Tibial artery (tissue), 4 donors: Measurements from ENCODE around the gene CAPN5.

Experiments
- DNase-seq, 2 donors: peaks; one replicate each; pipeline ENCODE4 v3.0.0-alpha.2; 2019
- H3K27ac ChIP-seq, 2 donors: fragments of 200-600 bp; sonication (generic) in 1 of 2; 1 replicate in 1 of 2; 2 replicates in 1 of 2; pipeline ENCODE4 v1.5.1; 2018 to 2019; ENCODE audit warnings: mild to moderate bottlenecking in 1 of 2
- H3K27me3 ChIP-seq, 2 donors: fragments of 200-600 bp; sonication (generic) in 1 of 2; one replicate each; pipeline versions ENCODE4 v1.5.1 to v1.6.0; 2016 to 2019
- H3K36me3 ChIP-seq, 3 donors: fragments of 200-600 bp; sonication (generic) in 2 of 3; one replicate each; pipeline ENCODE4 v1.5.1; 2016 to 2019; ENCODE audit warnings: mild to moderate bottlenecking in 2 of 3
- H3K4me1 ChIP-seq, 4 donors: fragments of 200-600 bp; sonication (generic) in 2 of 4; 1 replicate in 3 of 4; 2 replicates in 1 of 4; pipeline ENCODE4 v1.5.1; 2016 to 2019
- H3K4me3 ChIP-seq, 2 donors: fragments of 200-600 bp; sonication (generic) in 1 of 2; 1 replicate in 1 of 2; 2 replicates in 1 of 2; pipeline ENCODE4 v1.5.1; 2018 to 2019; ENCODE audit warnings: mild to moderate bottlenecking in 2 of 2
- H3K9me3 ChIP-seq, 3 donors: fragments of 200-600 bp; sonication (generic) in 1 of 3; one replicate each; pipeline ENCODE4 v1.5.1; 2016 to 2019
- intact Hi-C: fragments of 100-400 bp; cut with DNase I; formaldehyde crosslinking; loops from one replicate; pipeline ENCODE4 v1.15.0; 2023; ENCODE audit warnings: low total_unique reads
- TF ChIP-seq, protein P1 (sequence below), 2 experiments: fragments of 200-600 bp in 1 of 2; fragments of 450-650 bp in 1 of 2; IDR thresholded peaks; one replicate each; pipeline ENCODE4 v1.5.1; 2017 to 2019; ENCODE audit warnings: antibody characterized with exemption in 2 of 2, mild to moderate bottlenecking in 1 of 2, moderate library complexity in 1 of 2

Gene CAPN5

DNA sequence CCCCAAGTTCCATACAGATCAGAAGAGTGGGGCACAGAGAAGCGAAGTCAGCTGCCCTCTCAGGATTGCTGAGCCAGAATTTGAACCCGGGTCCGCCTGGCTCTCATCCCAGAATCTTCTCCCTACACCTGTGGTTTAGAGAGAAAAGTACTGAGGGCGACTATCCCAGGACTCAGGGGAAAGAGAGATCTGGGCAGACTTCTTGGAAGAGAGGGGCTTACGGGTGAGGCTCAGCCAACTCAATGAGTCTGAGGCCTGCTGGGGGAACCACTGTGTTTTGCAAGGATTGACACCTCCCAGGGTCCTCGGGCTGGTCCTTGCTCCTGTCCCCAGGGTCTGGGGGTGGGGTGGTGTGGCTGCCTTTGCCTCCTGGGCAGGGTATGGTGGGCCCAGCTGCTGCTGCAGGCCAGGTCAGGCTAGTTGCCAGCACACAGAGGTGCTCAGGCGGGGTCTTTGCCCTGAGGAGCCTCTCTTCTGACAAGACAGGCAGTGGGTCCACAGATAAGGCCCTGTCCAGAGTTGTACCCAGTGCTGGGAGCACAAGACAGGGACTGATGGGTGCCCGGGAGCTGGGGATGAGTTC is 1.2 kb downstream of the CAPN5 start:
- Histone ChIP-seq H3K9me3 (no peaks in the 10 kb centered on the region), H3K4me3 (peak overlapping the region; percentile 79 to 91), H3K27me3 (no peaks in the 10 kb centered on the region), H3K36me3 (no peaks in the 10 kb centered on the region), H3K4me1 (peaks cover 0 to 28% (median 18%) of the 10 kb centered on the region in 4 donors), H3K27ac (peak overlapping the region in 1 of 2 donors; percentile 90)
- DNase-seq = peak in 1 of 2 donors; percentile 54
- TF ChIP-seq, protein P1, sequence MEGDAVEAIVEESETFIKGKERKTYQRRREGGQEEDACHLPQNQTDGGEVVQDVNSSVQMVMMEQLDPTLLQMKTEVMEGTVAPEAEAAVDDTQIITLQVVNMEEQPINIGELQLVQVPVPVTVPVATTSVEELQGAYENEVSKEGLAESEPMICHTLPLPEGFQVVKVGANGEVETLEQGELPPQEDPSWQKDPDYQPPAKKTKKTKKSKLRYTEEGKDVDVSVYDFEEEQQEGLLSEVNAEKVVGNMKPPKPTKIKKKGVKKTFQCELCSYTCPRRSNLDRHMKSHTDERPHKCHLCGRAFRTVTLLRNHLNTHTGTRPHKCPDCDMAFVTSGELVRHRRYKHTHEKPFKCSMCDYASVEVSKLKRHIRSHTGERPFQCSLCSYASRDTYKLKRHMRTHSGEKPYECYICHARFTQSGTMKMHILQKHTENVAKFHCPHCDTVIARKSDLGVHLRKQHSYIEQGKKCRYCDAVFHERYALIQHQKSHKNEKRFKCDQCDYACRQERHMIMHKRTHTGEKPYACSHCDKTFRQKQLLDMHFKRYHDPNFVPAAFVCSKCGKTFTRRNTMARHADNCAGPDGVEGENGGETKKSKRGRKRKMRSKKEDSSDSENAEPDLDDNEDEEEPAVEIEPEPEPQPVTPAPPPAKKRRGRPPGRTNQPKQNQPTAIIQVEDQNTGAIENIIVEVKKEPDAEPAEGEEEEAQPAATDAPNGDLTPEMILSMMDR (IDR thresholded peaks at IDR 0.05) = no peak
- intact Hi-C loops = loop anchor here (10.0 kb wide), 2 partner anchors 283 to 623 kb away; partner anchors contain the start of genes EMSY and TSKU

DNA sequence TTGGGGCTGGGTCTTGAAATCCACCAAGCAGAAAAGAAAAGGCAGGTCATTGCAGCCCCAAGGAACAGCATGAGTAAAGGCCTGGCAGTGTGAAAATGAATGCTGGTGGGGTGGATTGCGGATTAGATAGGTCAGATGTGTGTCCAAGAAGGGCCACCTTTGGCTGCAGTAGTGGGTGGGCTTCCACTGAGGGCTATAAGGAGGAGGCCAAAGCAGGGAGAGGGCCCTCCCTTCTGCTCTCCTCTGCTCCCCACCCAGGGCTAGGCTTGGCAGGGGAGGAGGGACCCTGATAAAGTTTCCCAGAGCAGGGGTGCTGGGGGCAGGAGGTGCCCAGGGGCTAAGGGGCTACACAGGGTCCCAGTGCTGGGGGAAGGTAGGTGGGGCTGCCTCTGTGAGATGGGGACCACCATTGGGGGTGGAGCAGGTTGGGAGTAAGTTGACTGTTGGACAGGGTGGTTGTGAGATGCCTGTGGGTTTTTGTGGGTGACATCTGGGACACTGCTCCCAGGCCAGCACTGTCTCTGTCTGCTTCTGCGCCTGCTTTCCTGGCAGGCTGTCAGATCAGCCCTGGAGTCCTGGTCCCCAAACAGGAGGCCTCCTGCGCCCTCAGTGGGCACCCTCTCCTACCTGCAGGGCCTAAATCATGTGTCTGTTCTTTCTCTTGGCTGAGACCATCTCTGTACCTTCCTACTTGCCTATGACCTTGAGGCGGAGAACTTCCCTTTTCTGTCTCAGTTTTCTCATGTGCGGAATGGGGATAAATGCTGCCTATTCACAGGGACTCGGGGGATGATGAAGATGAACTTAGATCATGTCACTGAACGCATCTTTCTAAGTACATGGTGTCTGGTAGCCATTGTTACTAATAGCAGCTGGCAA is 1.9 kb downstream of the CAPN5 start:
- no peaks in the 10 kb centered on the region for H3K36me3 ChIP-seq
- TF ChIP-seq, protein P1 (IDR thresholded peaks at IDR 0.05) = no peak
- intact Hi-C loops = loop anchor here (10.0 kb wide), 2 partner anchors 284 to 624 kb away; partner anchors contain the start of genes EMSY and TSKU
- no peaks in the 10 kb centered on the region for H3K9me3 ChIP-seq
- no peaks in the 10 kb centered on the region for H3K27me3 ChIP-seq
- H3K4me1 ChIP-seq = peaks cover 0 to 35% (median 25%) of the 10 kb centered on the region in 4 donors
- DNase-seq = peak in 1 of 2 donors; percentile 53
- H3K27ac ChIP-seq = no peak overlapping the region
- H3K4me3 ChIP-seq = no peak overlapping the region

DNA sequence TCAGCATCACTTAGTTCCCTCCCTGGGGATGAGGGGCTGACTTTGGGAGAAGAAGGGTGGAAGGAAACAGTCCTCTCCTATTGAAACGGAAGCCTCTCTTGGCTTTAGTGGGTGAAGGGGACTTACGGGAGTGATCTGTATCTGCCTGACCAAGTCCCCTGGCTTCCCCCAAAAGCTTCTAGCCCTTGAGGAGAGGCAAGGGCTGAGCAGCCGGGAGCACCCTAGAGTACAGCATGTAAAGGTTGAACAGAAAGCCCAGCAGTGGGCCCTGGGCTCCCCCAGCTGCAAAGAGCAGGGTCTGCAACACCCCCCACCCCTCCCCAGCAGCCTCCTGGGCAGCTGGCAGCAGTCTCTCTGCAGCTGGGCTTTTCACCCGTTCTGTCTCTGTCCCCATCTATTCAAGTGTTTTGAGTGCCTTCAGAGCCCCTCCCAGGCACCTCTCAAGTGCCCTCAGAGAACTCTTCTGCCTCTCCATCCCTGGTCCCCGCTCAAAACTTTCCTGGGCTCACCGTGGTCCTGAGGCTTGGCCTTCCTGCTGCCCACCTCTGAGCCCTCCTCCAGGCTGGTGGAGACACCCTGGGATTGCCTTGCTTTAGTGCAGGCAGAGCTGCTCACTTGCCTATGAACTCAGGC is 2.7 kb downstream of the CAPN5 start:
- Histone ChIP-seq H3K36me3 (no peaks in the 10 kb centered on the region), H3K27ac (no peak overlapping the region), H3K9me3 (no peaks in the 10 kb centered on the region), H3K4me1 (peaks cover 0 to 43% (median 33%) of the 10 kb centered on the region in 4 donors), H3K4me3 (no peak overlapping the region), H3K27me3 (no peaks in the 10 kb centered on the region)
- TF ChIP-seq, protein P1 (IDR thresholded peaks at IDR 0.05) = no peak
- intact Hi-C loops = loop anchor here (10.0 kb wide), 2 partner anchors 285 to 625 kb away; partner anchors contain the start of genes EMSY and TSKU
- DNase-seq = peak in 1 of 2 donors; percentile 40

DNA sequence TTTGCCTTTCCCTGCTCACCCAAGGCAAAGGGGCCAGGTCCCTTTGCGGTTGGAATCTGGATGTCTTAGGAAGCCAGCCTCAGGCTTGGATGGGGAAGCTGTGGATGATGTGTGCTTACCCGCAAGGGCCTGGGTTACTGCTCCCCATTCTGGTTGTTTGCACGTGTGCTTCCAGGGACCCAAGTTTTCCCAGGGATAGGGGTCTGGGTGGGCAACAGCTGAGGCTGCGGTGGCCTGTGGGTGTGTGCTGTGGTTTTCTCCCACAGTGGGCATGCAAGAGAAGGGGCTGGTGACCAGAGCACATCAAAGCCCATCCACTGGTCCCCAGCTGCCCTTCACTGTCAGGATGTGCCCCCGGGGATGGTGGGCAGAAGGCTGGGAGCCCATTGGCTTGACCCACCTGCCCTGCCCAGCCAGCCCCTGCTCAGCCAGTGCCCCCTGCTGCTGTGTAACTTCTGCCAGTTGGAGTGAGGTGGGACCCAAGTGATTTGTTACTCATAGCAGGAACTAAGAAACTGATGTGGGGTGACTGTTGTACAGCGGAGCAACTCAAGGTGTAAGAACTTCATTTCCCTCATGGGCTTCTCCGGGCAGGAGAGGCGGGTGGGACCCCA is 3.3 kb downstream of the CAPN5 start:
- intact Hi-C loops = loop anchor here (10.0 kb wide), 2 partner anchors 285 to 625 kb away; partner anchors contain the start of genes EMSY and TSKU
- Histone ChIP-seq H3K36me3 (no peaks in the 10 kb centered on the region), H3K27ac (no peak overlapping the region), H3K27me3 (no peaks in the 10 kb centered on the region), H3K4me1 (peaks cover 0 to 47% (median 38%) of the 10 kb centered on the region in 4 donors), H3K9me3 (no peaks in the 10 kb centered on the region), H3K4me3 (no peak overlapping the region)
- DNase-seq = peak in 1 of 2 donors; percentile 40
- TF ChIP-seq, protein P1 (IDR thresholded peaks at IDR 0.05) = no peak

DNA sequence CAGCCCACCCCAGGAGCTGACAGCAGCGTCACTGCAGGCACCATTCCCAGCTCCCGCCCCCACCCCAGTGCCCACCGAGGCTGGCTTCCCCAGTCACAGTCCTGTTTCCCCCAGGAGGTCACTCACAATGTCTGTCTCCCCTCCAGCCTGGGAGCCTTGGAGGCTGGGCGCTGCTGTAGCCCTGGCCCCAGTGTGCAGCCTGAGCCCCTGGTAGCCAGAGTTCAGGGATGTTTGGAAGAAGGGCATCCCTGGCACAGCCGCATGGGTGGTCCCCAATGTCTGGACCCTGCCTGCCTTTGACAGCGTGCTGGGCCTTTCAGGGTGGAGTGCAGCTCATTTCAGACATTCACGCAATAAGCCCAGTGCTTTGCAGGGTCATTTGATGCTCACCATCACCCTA is 4.3 kb downstream of the CAPN5 start:
- no peaks in the 10 kb centered on the region for H3K27me3 ChIP-seq
- peak in 1 of 2 donors; percentile 53 for DNase-seq
- peaks cover 0 to 42% (median 36%) of the 10 kb centered on the region in 4 donors for H3K4me1 ChIP-seq
- peak overlapping the region in 1 of 2 donors; percentile 86 for H3K27ac ChIP-seq
- no peaks in the 10 kb centered on the region for H3K9me3 ChIP-seq
- TF ChIP-seq, protein P1 (IDR thresholded peaks at IDR 0.05) = no peak
- no peak overlapping the region for H3K4me3 ChIP-seq
- intact Hi-C loops = no loop called here
- no peaks in the 10 kb centered on the region for H3K36me3 ChIP-seq
